ENCODE results near the gene TTLL4.

Gene TTLL4

DNA sequence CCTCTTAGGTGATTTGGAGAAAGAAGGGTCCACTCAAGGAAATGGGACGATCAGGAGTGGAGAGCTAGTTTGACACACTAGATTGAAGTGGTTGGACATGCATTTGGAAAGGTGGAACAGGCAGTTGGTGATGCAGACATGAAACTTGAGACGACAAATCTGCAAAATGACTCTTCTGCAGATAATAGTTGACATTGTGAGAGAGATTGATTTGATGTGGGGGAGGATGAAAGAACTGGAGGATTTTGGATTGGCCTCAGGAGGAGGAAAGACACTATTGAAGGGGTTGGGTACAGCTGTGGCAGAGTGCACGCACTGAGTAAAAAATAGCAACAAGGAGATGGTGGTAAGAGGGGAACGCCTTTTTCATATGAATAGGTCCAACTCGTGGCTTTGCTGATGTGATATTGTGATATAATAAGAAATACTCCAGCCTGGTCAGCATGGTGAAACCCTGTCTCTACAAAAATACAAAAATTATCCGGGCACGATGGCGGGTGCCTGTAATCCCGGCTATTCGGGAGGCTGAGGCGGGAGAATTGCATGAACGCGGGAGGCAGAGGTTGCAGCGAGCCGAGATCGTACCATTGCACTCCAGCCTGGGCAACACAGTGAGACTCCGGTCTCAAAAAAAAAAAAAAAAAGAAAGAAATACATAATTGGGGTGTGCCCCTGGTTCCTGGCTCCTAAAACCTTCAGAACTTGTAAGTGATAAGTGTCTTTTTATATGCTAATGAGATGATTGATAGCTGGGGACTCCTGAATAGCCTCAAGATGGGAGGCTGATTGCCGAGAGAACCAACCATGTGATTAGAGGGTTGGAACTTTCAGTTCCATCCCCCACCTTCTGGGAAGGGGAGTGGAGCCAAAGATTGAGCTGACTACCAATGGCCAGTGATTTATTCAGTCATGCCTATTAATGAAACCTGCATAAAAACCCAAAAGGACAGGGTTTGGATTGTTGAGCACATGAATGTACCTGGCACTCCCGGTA, 9.7 kb downstream of the TTLL4 start:
- no peak for DNase-seq (ENCODE audit: low read depth, low spot score)
- Histone ChIP-seq H3K36me3 (ENCODE audit: insufficient read depth, low read length) (peaks cover 34% of the 10 kb centered on the region), H3K9ac (ENCODE audit: insufficient read length) (no peak overlapping the region), H3K27ac (no peak overlapping the region), H3K4me3 (no peak overlapping the region), H3K9me3 (ENCODE audit: low read depth, low read length) (no peaks in the 10 kb centered on the region)
- TF ChIP-seq POLR2AphosphoS5 (IDR thresholded peaks at IDR 0.05; ENCODE audit: borderline replicate concordance, low read depth, low read length) (no peak), FOXP2 (optimal IDR thresholded peaks at IDR 0.05; ENCODE audit: control extremely low read depth, extremely low read length, insufficient read depth) (no peak), EZH2 (IDR thresholded peaks at IDR 0.05) (no peak)

GRCh38 chr2:218721488-218721887, 10.9 kb downstream of the TTLL4 start:
- Histone ChIP-seq H3K27ac (no peak overlapping the region), H3K4me3 (no peak overlapping the region), H3K36me3 (ENCODE audit: insufficient read depth, low read length) (peaks cover 31% of the 10 kb centered on the region), H3K9me3 (ENCODE audit: low read depth, low read length) (no peaks in the 10 kb centered on the region; the same call in 1 of the 2 replicates), H3K9ac (ENCODE audit: insufficient read length) (no peak overlapping the region)
- TF ChIP-seq FOXP2 (optimal IDR thresholded peaks at IDR 0.05; ENCODE audit: control extremely low read depth, extremely low read length, insufficient read depth) (no peak), POLR2AphosphoS5 (IDR thresholded peaks at IDR 0.05; ENCODE audit: borderline replicate concordance, low read depth, low read length) (no peak), EZH2 (IDR thresholded peaks at IDR 0.05) (no peak)
- no peak for DNase-seq (ENCODE audit: low read depth, low spot score)

- no peak for DNase-seq (ENCODE audit: low read depth, low spot score)
- no peak overlapping the region for H3K9ac ChIP-seq (ENCODE audit: insufficient read length)
Observed at GRCh38 chr2:218721934-218722333, 11.3 kb downstream of the TTLL4 start.

GRCh38 chr2:218722419-218722818, 11.8 kb downstream of the TTLL4 start:
- no peak for TF ChIP-seq EZH2 (IDR thresholded peaks at IDR 0.05)
- TF ChIP-seq FOXP2 (optimal IDR thresholded peaks at IDR 0.05; ENCODE audit: control extremely low read depth, extremely low read length, insufficient read depth) = no peak
- no peak for TF ChIP-seq POLR2AphosphoS5 (IDR thresholded peaks at IDR 0.05; ENCODE audit: borderline replicate concordance, low read depth, low read length)
- H3K4me3 ChIP-seq = peak overlapping the region; percentile 33; the same call in 1 of the 2 replicates
- H3K27ac ChIP-seq = peak overlapping the region; percentile 63
- H3K9ac ChIP-seq (ENCODE audit: insufficient read length) = no peak overlapping the region
- DNase-seq (ENCODE audit: low read depth, low spot score) = no peak
- peaks cover 32% of the 10 kb centered on the region for H3K36me3 ChIP-seq (ENCODE audit: insufficient read depth, low read length)
- no peaks in the 10 kb centered on the region; the same call in 1 of the 2 replicates for H3K9me3 ChIP-seq (ENCODE audit: low read depth, low read length)

More at GRCh38 chr2:218721934-218722333, 11.3 kb downstream of the TTLL4 start:
- no peak for TF ChIP-seq EZH2 (IDR thresholded peaks at IDR 0.05)
- H3K27ac ChIP-seq = no peak overlapping the region; the same call in 1 of the 2 replicates
- H3K9me3 ChIP-seq (ENCODE audit: low read depth, low read length) = no peaks in the 10 kb centered on the region; the same call in 1 of the 2 replicates
- no peak overlapping the region for H3K4me3 ChIP-seq
- peaks cover 32% of the 10 kb centered on the region for H3K36me3 ChIP-seq (ENCODE audit: insufficient read depth, low read length)

DNA sequence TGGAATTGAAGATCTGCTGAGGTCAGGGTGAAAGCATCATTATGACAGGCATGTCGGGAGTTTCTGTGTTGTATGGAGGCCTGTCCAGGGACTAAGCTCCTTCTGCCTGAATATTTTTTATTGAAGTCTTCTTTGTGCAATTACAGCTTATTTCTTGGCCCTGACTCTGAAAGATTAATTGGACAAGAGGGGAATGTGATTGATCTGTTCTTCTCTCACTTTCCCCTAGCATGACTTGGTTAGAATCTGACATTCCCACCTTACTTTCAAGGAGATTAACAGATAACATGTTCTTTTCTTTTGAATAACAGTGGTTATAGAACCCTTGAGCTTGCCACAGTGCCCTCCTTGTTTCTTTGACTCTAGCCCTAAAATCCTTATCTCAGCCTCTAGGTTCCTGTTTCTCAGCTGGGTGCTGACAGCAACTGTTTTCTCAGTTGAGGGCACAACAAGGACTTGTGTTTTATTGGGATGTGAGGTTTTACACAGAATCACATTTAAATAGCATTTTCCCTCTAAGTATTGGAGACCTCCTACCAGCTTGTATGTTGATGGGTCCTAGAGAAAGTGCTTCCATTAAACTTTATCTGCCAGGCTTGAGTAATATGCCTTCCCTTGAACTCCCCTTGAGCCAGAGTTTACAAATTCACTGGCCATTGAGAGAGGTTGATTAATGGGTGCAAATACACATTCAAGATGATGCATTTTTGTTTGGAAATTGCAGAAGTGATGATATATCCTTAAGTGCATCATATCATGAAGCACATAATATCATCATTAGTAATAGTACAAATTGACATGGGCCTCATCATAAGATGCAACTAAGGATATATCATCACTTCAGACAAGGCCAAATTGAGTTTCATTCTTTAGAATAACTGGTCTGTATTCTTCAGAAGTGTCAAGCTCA, 12.5 kb downstream of the TTLL4 start:
- Histone ChIP-seq H3K9ac (ENCODE audit: insufficient read length) (no peak overlapping the region), H3K9me3 (ENCODE audit: low read depth, low read length) (peaks cover 4% of the 10 kb centered on the region; the same call in 1 of the 2 replicates), H3K36me3 (ENCODE audit: insufficient read depth, low read length) (peaks cover 36% of the 10 kb centered on the region), H3K27ac (peak overlapping the region; percentile 63), H3K4me3 (no peak overlapping the region; the same call in 1 of the 2 replicates)
- TF ChIP-seq EZH2 (IDR thresholded peaks at IDR 0.05) (no peak), FOXP2 (optimal IDR thresholded peaks at IDR 0.05; ENCODE audit: control extremely low read depth, extremely low read length, insufficient read depth) (peak; percentile 57), POLR2AphosphoS5 (IDR thresholded peaks at IDR 0.05; ENCODE audit: borderline replicate concordance, low read depth, low read length) (no peak)
- peak; percentile 34 for DNase-seq (ENCODE audit: low read depth, low spot score)

DNA sequence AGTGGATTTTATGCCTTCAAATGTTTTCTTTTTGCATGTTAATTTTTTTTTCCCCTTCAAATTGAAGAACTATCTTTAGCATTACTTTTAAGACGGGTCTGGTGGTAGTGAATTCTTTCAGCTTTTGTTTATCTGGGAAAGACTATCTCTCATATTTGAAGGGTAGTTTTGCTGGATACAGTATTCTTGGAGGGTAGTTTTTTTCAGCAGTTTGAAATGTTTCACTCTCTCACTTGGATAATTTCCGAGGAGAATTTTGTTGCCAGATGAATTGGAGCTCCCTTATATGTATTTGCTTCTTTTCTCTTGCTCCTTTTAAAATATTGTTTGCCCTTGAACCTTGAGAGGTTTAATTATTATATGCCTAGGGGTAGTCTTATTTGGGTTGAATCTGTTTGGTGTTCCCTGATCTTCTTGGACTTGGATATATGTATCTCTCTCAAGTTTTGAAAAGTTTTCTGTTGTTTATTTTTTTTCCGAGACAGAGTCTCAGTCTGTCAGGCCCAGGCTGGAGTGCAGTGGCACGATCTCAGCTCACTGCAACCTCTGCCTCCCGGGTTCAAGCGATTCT, 15.5 kb downstream of the TTLL4 start:
- Histone ChIP-seq H3K4me3 (no peak overlapping the region), H3K27ac (no peak overlapping the region), H3K9me3 (ENCODE audit: low read depth, low read length) (peaks cover 4% of the 10 kb centered on the region; the same call in 1 of the 2 replicates), H3K36me3 (ENCODE audit: insufficient read depth, low read length) (peaks cover 38% of the 10 kb centered on the region), H3K9ac (ENCODE audit: insufficient read length) (no peak overlapping the region)
- TF ChIP-seq POLR2AphosphoS5 (IDR thresholded peaks at IDR 0.05; ENCODE audit: borderline replicate concordance, low read depth, low read length) = no peak
- TF ChIP-seq EZH2 (IDR thresholded peaks at IDR 0.05) = no peak
- no peak for TF ChIP-seq FOXP2 (optimal IDR thresholded peaks at IDR 0.05; ENCODE audit: control extremely low read depth, extremely low read length, insufficient read depth)
- DNase-seq (ENCODE audit: low read depth, low spot score) = no peak

DNA sequence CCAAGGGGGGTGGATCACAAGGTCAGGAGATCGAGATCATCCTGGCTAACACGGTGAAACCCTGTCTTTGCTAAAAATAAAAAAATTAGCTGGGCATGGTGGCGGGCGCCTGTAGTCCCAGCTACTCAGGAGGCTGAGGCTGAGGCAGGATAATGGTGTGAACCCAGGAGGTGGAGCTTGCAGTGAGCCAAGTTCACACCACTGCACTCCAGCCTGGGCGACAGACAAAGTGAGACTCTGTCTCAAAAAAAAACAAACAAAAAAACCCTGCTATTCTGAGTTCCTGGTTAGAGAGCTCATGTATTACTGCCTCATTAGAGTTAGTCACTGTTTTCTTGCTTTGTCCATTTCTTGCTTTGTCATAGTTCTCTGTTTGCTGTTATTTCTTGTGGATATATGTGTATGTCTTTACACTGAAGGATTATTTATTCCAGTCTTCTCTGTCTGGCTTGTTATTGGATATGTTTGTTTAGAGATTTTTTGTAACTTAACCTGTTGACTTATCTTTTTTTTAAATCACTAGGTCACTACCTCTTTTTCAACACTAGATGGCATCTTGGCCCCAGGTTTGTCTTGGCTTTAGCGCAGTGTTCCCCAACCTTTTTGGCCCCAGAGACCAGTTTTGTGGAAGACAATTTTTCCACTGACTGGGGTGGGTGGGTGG, 17.0 kb downstream of the TTLL4 start:
- DNase-seq (ENCODE audit: low read depth, low spot score) = no peak
- H3K36me3 ChIP-seq (ENCODE audit: insufficient read depth, low read length) = peaks cover 38% of the 10 kb centered on the region
- TF ChIP-seq EZH2 (IDR thresholded peaks at IDR 0.05) = no peak
- TF ChIP-seq FOXP2 (optimal IDR thresholded peaks at IDR 0.05; ENCODE audit: control extremely low read depth, extremely low read length, insufficient read depth) = no peak
- no peak for TF ChIP-seq POLR2AphosphoS5 (IDR thresholded peaks at IDR 0.05; ENCODE audit: borderline replicate concordance, low read depth, low read length)
- H3K4me3 ChIP-seq = no peak overlapping the region
- H3K27ac ChIP-seq = no peak overlapping the region
- H3K9me3 ChIP-seq (ENCODE audit: low read depth, low read length) = peaks cover 4% of the 10 kb centered on the region; the same call in 1 of the 2 replicates
- H3K9ac ChIP-seq (ENCODE audit: insufficient read length) = no peak overlapping the region

Data from SK-N-MC (cell line).